GM12878 (cell line): ENCODE results near the gene OSBPL7. TPM values are rescaled to one million over a fixed set of nuclear protein-coding genes. Genes with fewer than 3 reads are reported as not detected.

Experiments used
- ATAC-seq: fragments of 200-7000 bp; cut with Tn5 transposase; 3 replicates; pipeline ENCODE4 v1.9.1; 2020; ENCODE audit warnings: mild to moderate bottlenecking, moderate library complexity
- BruUV-seq: library from RNA; stranded (reverse); fragments of 400-500 nt; replicated peaks from 2 replicates; lab custom pipeline; 2021; lab: Mats Ljungman, UMichigan
- CTCF ChIA-PET: fragments of 300-600 bp; sonication (Branson Sonifier 250); formaldehyde crosslinking; extraction: SDS; loops from one replicate; lab custom pipeline; 2021; ENCODE audit warnings: inconsistent platforms; lab: Yijun Ruan, JAX
- POLR2A ChIA-PET: fragments of 350-600 bp; formaldehyde crosslinking; extraction: SDS; loops from one replicate; lab custom pipeline; 2021; ENCODE audit warnings: inconsistent platforms; lab: Charles Lee
- RAD21 ChIA-PET: fragments of 300-600 bp; sonication (Branson Sonifier 250); formaldehyde crosslinking; loops from one replicate; lab custom pipeline; 2023; ENCODE audit warnings: antibody characterized with exemption; ENCODE audit not compliant: unreplicated experiment; lab: Charles Lee
- SMC1A ChIA-PET: fragments of 300-600 bp; sonication (Branson Sonifier 250); formaldehyde crosslinking; loops from one replicate; lab custom pipeline; 2023; ENCODE audit not compliant: unreplicated experiment, uncharacterized antibody; lab: Charles Lee
- DNase-seq: peaks from one replicate; pipeline ENCODE4 v3.0.0-alpha.2; 2011; ENCODE audit warnings: low read depth, low spot score
- FAIRE-seq: peaks from 3 replicates; lab custom pipeline; 2011; peaks lifted over from hg19 to GRCh38; lab: Jason Lieb, UNC
- H2AFZ ChIP-seq: 2 replicates; pipeline ENCODE4 v1.6.0; 2011; ENCODE audit warnings: low read depth, low read length, control low read depth; ENCODE audit not compliant: control insufficient read depth
- H3K27ac ChIP-seq: 2 replicates; pipeline ENCODE4 v1.5.1; 2011; ENCODE audit warnings: control low read depth; ENCODE audit not compliant: control insufficient read depth, insufficient read depth
- H3K27me3 ChIP-seq, 2 experiments: replicated peaks in 1 of 2; 2 replicates each; pipeline versions ENCODE4 v1.6.0 to v1.6.1; 2011; ENCODE audit warnings: low read length in 1 of 2; ENCODE audit not compliant: control insufficient read depth in 2 of 2, insufficient read depth in 2 of 2
- H3K36me3 ChIP-seq, 2 experiments: 2 replicates each; pipeline ENCODE4 v1.5.1; 2011; ENCODE audit warnings: low read length in 1 of 2; ENCODE audit not compliant: control insufficient read depth in 2 of 2, insufficient read depth in 2 of 2
- H3K4me1 ChIP-seq: 2 replicates; pipeline ENCODE4 v1.6.1; 2011; ENCODE audit warnings: mild to moderate bottlenecking, low read length, moderate library complexity, mixed read lengths; ENCODE audit not compliant: control insufficient read depth, insufficient read depth
- H3K4me2 ChIP-seq: 2 replicates; pipeline ENCODE4 v1.6.0; 2011; ENCODE audit warnings: control low read depth; ENCODE audit not compliant: control insufficient read depth, insufficient read depth
- H3K4me3 ChIP-seq: fragments of 200-600 bp; sonication (generic); 2 replicates; pipeline ENCODE4 v1.5.1; 2016
- H3K79me2 ChIP-seq: 2 replicates; pipeline ENCODE4 v1.6.0; 2011; ENCODE audit warnings: low read length; ENCODE audit not compliant: control insufficient read depth, insufficient read depth
- H3K9ac ChIP-seq: 2 replicates; pipeline ENCODE4 v1.8.0; 2011; ENCODE audit warnings: low read length, control low read depth, mixed read lengths; ENCODE audit not compliant: control insufficient read depth, insufficient read depth
- H3K9me3 ChIP-seq: replicated peaks from 3 replicates; pipeline ENCODE4 v1.5.1; 2011; ENCODE audit warnings: mild to moderate bottlenecking, low read length; ENCODE audit not compliant: control insufficient read depth, insufficient read depth
- H4K20me1 ChIP-seq: 2 replicates; pipeline ENCODE4 v1.6.0; 2011; ENCODE audit not compliant: control insufficient read depth, insufficient read depth
- CBX5 ChIP-seq: sonication (generic); IDR thresholded peaks from 2 replicates; pipeline ENCODE4 v1.6.1; 2016; ENCODE audit warnings: low read depth, moderate library complexity, mild to moderate bottlenecking, inconsistent platforms
- CHD1 ChIP-seq: IDR thresholded peaks from 2 replicates; pipeline ENCODE4 v1.6.1; 2012; ENCODE audit warnings: low read depth, low read length, improper control_type of control experiment
- NRF1 ChIP-seq: conservative IDR thresholded peaks from 2 replicates; pipeline ENCODE4 v1.6.1; 2011; ENCODE audit warnings: mild to moderate bottlenecking, low read depth, low read length, improper control_type of control experiment
- SREBF1 ChIP-seq: IDR thresholded peaks from 2 replicates; pipeline ENCODE4 v1.6.1; 2012; ENCODE audit warnings: mild to moderate bottlenecking, low read length
- TAF1 ChIP-seq: IDR thresholded peaks from 2 replicates; pipeline ENCODE4 v1.6.1; 2011; ENCODE audit warnings: mild to moderate bottlenecking, low read depth, low read length, borderline replicate concordance
- TCF12 ChIP-seq: IDR thresholded peaks from 2 replicates; pipeline ENCODE4 v1.6.1; 2011; ENCODE audit warnings: low read depth, mild to moderate bottlenecking, low read length
- ZBTB33 ChIP-seq: fragments of 450-650 bp; IDR thresholded peaks from 2 replicates; pipeline ENCODE4 v1.6.1; 2017; ENCODE audit warnings: mild to moderate bottlenecking
- ZNF274 ChIP-seq: IDR thresholded peaks from one replicate; pipeline ENCODE4 v1.8.0; 2011; ENCODE audit not compliant: insufficient read length, insufficient read depth
- WGBS: methylation state at CpG from one replicate; pipeline ENCODE4 v1.1.6; 2016; ENCODE audit warnings: low lambda C conversion rate; ENCODE audit not compliant: insufficient replicate concordance, insufficient coverage; ENCODE audit errors: missing lambda C conversion rate; 5-methylcytosine and 5-hydroxymethylcytosine counted together
- in situ Hi-C: fragments of 300-500 bp; cut with MboI; formaldehyde crosslinking; loops from 9 replicates; pipeline ENCODE4 v1.14.3; 2018; ENCODE audit warnings: mixed read lengths
- intact Hi-C: fragments of 100-400 bp; cut with micrococcal nuclease; formaldehyde crosslinking; loops from one replicate; pipeline ENCODE4 v1.14.2; 2022; ENCODE audit not compliant: unreplicated experiment
- polyA plus RNA-seq, 11 experiments: library from polyadenylated mRNA; depleted of rRNA in 4 of 11; unstranded in 6 of 11; stranded (reverse) in 5 of 11; fragments of >200 nt; fragmentation: Nextera tagmentation in 4 of 11; fragmentation: Illumina TruSeq in 1 of 11; extraction: Ambion mirVana in 4 of 11; extraction: Trizol in 1 of 11; gene quantifications; 1 replicate in 1 of 11; 2 replicates in 10 of 11; pipeline versions ENCODE4 v1.2.1 to v1.2.3, GENCODE V29; 2011 to 2016; ENCODE audit warnings: inconsistent platforms in 2 of 11, missing spikeins in 2 of 11, low read depth in 1 of 11
- total RNA-seq, 4 experiments: library from RNA; depleted of rRNA in 3 of 4; stranded (reverse); fragments of >200 nt in 3 of 4; fragmentation: Illumina TruSeq in 1 of 4; extraction: Trizol in 1 of 4; gene quantifications; 2 replicates each; pipeline versions ENCODE4 v1.2.1 to v1.2.3, GENCODE V29; 2013 to 2021

OSBPL7 gene
- total and polyA plus RNA-seq, 10 of the 15 experiments (the other 5 are each of a cell fraction or from before 2014, with no cell fraction given) = 0.50 to 16.1 (median 6.7) TPM

DNA sequence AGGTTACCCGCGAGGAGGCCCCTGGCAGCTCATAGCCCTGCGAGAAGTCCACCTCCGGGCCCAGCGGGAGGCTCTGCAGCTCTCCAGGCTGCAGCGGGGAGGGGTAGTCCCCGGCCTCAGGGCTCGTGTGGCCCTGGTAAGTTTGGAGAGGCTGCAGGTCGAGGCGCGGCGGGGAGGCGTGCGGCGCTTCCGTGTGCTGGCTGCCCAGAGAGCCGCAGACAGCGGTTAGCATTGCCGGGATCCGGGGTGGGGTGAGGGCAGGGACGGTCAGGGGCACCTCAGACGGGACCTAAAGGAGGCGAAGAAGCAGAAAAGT, 26.6 kb upstream of the OSBPL7 start:
- H3K4me2 ChIP-seq = no peak overlapping the region
- H3K27ac ChIP-seq = no peak overlapping the region
- BruUV-seq = no TSS peak
- ATAC-seq (no peak), FAIRE-seq (no peak), DNase-seq (no peak)
- no peaks in the 10 kb centered on the region for H4K20me1 ChIP-seq
- no peaks in the 10 kb centered on the region for H3K36me3 ChIP-seq
- 47% methylated on average over 22 of the region's 23 CpGs for WGBS
- no peaks in the 10 kb centered on the region for H3K9me3 ChIP-seq
- H3K4me3 ChIP-seq = no peak overlapping the region
- in situ Hi-C loops (loop anchor here (10.0 kb wide), 1 partner anchor 777 kb away; the partner anchor contains the start of gene HOXB9), intact Hi-C loops (no loop called here)
- POLR2A ChIA-PET = no interaction called here
- RAD21 ChIA-PET = interaction anchor here (1.0 to 2.4 kb wide), 2 partner anchors 42 to 43 kb away, joined by 3 to 6 read pairs; no protein-coding TSS in a partner anchor
- TF ChIP-seq SREBF1 (no peak), CHD1 (no peak), NRF1 (no peak), CBX5 (no peak), TAF1 (no peak), ZNF274 (no peak), TCF12 (no peak), ZBTB33 (no peak)
- H2AFZ ChIP-seq = no peak overlapping the region
- H3K27me3 ChIP-seq = peaks cover 22 to 33% of the 10 kb centered on the region in 2 experiments
- CTCF ChIA-PET = interaction anchor here (0.6 to 12.4 kb wide), 8 partner anchors 13 to 743 kb away, joined by 3 to 502 read pairs (median 3); partner anchors contain the start of genes CDK5RAP3 and SP2
- no peaks in the 10 kb centered on the region for H3K79me2 ChIP-seq
- H3K9ac ChIP-seq = no peak overlapping the region
- SMC1A ChIA-PET = interaction anchor here (0.7 to 13.1 kb wide), 4 partner anchors 7 to 102 kb away, joined by 3 to 231 read pairs (median 4); partner anchors contain the start of genes SCRN2 and SP2
- H3K4me1 ChIP-seq = peaks cover 9% of the 10 kb centered on the region
